ENCODE measurements around the gene MALAT1. TPM values are rescaled to one million over a fixed set of nuclear protein-coding genes. Genes with fewer than 3 reads are reported as not detected.
A peak's percentile ranks its signal among the peaks of the same experiment; 100 is the strongest.

Gene MALAT1
- total and polyA plus RNA-seq, 2 of the 13 experiments (the other 11 are each of a cell fraction or from before 2014, with no cell fraction given) = 143 to 1,237 TPM

DNA sequence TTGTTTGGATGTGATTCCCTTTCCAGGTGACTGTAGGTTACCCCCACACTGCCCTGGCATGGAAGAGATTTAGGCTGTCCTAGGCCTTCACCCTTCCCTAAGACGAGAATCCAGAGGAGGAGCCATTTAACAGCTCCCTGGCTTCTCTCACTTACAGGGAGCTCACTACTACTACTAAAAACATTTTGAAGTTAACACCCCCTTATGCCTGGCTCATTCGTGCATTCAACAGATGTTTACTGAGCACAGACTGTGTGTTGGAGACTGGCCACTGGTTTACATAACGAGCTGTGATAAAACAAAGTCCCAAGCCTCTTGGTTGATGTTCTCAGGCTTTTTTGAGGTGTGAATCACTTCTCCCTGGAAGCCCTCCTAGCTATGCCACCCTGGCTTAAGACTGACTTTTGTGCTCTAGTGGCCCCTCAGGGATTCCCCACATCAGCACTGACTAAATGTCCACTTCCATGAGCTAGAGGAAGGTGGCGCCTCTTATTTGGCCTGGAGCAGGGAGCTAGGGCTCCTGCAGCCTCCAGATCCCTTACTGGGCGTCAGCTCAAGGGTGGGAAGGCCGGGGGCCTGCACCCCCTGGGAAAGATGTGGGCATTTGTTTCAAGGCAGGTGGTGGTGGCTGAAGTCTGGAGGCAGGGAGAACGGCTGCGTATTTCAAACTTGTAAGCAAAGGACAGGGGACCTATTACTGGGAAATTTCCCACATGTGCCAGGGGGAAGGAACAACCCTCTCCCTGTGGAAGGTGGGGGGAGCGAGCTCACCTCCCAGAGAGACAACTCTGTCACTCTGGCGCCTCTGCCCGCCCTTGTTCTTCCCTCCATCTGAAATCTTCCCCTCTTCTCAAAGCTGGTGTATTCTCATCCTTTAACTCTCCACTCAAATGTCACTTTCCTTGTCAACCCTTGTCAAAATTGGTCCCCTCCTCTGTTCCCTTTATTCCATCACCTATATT lies 19.4 kb upstream of the MALAT1 start (continued):
- TF ChIP-seq ZNF354B (CRISPR knock-in tag; IDR thresholded peaks at IDR 0.05) (no peak), KMT2A (CRISPR knock-in tag; IDR thresholded peaks at IDR 0.05) (peak; percentile 25; the same call in 1 of the 2 replicates), MBD4 (IDR thresholded peaks at IDR 0.05; ENCODE audit: borderline replicate concordance, low read length) (no peak), SMARCC2 (IDR thresholded peaks at IDR 0.05) (no peak), SALL2 (CRISPR knock-in tag; IDR thresholded peaks at IDR 0.05) (peak; percentile 46; the same call in 1 of the 2 replicates), YY1 (IDR thresholded peaks at IDR 0.05; ENCODE audit: insufficient read depth, insufficient replicate concordance, low read depth, low read length) (peak; percentile 34), ZNF7 (CRISPR knock-in tag; IDR thresholded peaks at IDR 0.05) (no peak), ZNF260 (CRISPR knock-in tag; IDR thresholded peaks at IDR 0.05; ENCODE audit: borderline replicate concordance, low read depth) (no peak), NR2F2 (IDR thresholded peaks at IDR 0.05; ENCODE audit: borderline replicate concordance, low read depth) (no peak), ZFY (CRISPR knock-in tag; IDR thresholded peaks at IDR 0.05) (peak; percentile 42; the same call in 1 of the 2 replicates), SAP130 (CRISPR knock-in tag; IDR thresholded peaks at IDR 0.05; ENCODE audit: low read depth) (peak; percentile 49), CEBPG (CRISPR knock-in tag; IDR thresholded peaks at IDR 0.05) (no peak; the same call in 1 of the 2 replicates)
- TF ChIP-seq, protein P1, sequence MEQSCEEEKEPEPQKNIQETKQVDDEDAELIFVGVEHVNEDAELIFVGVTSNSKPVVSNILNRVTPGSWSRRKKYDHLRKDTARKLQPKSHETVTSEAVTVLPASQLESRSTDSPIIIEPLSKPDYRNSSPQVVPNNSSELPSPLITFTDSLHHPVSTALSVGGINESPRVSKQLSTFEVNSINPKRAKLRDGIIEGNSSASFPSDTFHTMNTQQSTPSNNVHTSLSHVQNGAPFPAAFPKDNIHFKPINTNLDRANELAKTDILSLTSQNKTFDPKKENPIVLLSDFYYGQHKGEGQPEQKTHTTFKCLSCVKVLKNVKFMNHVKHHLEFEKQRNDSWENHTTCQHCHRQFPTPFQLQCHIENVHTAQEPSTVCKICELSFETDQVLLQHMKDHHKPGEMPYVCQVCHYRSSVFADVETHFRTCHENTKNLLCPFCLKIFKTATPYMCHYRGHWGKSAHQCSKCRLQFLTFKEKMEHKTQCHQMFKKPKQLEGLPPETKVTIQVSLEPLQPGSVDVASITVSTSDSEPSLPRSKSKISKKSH (CRISPR knock-in tag; IDR thresholded peaks at IDR 0.05; ENCODE audit: borderline replicate concordance) = peak; percentile 53; the same call in 1 of the 2 replicates
- TF ChIP-seq, protein P2, sequence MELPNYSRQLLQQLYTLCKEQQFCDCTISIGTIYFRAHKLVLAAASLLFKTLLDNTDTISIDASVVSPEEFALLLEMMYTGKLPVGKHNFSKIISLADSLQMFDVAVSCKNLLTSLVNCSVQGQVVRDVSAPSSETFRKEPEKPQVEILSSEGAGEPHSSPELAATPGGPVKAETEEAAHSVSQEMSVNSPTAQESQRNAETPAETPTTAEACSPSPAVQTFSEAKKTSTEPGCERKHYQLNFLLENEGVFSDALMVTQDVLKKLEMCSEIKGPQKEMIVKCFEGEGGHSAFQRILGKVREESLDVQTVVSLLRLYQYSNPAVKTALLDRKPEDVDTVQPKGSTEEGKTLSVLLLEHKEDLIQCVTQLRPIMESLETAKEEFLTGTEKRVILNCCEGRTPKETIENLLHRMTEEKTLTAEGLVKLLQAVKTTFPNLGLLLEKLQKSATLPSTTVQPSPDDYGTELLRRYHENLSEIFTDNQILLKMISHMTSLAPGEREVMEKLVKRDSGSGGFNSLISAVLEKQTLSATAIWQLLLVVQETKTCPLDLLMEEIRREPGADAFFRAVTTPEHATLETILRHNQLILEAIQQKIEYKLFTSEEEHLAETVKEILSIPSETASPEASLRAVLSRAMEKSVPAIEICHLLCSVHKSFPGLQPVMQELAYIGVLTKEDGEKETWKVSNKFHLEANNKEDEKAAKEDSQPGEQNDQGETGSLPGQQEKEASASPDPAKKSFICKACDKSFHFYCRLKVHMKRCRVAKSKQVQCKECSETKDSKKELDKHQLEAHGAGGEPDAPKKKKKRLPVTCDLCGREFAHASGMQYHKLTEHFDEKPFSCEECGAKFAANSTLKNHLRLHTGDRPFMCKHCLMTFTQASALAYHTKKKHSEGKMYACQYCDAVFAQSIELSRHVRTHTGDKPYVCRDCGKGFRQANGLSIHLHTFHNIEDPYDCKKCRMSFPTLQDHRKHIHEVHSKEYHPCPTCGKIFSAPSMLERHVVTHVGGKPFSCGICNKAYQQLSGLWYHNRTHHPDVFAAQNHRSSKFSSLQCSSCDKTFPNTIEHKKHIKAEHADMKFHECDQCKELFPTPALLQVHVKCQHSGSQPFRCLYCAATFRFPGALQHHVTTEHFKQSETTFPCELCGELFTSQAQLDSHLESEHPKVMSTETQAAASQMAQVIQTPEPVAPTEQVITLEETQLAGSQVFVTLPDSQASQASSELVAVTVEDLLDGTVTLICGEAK (IDR thresholded peaks at IDR 0.05) = no peak
- TF ChIP-seq, protein P2 (CRISPR knock-in tag; IDR thresholded peaks at IDR 0.05) = no peak
- TF ChIP-seq, protein P3, sequence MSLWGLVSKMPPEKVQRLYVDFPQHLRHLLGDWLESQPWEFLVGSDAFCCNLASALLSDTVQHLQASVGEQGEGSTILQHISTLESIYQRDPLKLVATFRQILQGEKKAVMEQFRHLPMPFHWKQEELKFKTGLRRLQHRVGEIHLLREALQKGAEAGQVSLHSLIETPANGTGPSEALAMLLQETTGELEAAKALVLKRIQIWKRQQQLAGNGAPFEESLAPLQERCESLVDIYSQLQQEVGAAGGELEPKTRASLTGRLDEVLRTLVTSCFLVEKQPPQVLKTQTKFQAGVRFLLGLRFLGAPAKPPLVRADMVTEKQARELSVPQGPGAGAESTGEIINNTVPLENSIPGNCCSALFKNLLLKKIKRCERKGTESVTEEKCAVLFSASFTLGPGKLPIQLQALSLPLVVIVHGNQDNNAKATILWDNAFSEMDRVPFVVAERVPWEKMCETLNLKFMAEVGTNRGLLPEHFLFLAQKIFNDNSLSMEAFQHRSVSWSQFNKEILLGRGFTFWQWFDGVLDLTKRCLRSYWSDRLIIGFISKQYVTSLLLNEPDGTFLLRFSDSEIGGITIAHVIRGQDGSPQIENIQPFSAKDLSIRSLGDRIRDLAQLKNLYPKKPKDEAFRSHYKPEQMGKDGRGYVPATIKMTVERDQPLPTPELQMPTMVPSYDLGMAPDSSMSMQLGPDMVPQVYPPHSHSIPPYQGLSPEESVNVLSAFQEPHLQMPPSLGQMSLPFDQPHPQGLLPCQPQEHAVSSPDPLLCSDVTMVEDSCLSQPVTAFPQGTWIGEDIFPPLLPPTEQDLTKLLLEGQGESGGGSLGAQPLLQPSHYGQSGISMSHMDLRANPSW (CRISPR knock-in tag; IDR thresholded peaks at IDR 0.05; ENCODE audit: borderline replicate concordance) = no peak

Measured in HepG2 (cell line).